SK-N-SH (cell line): ENCODE measurements around the gene PPP1R15B. TPM values are rescaled to one million over a fixed set of nuclear protein-coding genes. Genes with fewer than 3 reads are reported as not detected.

Experiments used
- CTCF ChIA-PET: fragments of 300-600, 350-600 bp; formaldehyde crosslinking; extraction: SDS; loops from one replicate; lab custom pipeline; 2021; lab: Yijun Ruan, JAX
- POLR2A ChIA-PET: fragments of 350-600 bp; sonication (Branson Sonifier 250); formaldehyde crosslinking; extraction: SDS; loops from one replicate; lab custom pipeline; 2020; ENCODE audit warnings: antibody characterized with exemption, inconsistent platforms; lab: Yijun Ruan, JAX
- DNase-seq: peaks from one replicate; pipeline ENCODE4 v3.0.0; 2012
- H2AFZ ChIP-seq: fragments of 200-600 bp; sonication (generic); 2 replicates; pipeline ENCODE4 v1.8.1; 2016; ENCODE audit warnings: antibody characterized with exemption, mild to moderate bottlenecking, low read depth
- H3F3A ChIP-seq: fragments of 200-600 bp; sonication (generic); replicated peaks from 2 replicates; pipeline ENCODE3; 2016; ENCODE audit warnings: antibody characterized with exemption, mild to moderate bottlenecking; ENCODE audit not compliant: insufficient read depth
- H3K27ac ChIP-seq, 2 experiments: fragments of 200-500 bp in 1 of 2; fragments of 200-600 bp in 1 of 2; sonication (Bioruptor generic) in 1 of 2; sonication (generic), shearing (Covaris generic) in 1 of 2; 2 replicates each; pipeline versions ENCODE4 v1.5.1 to v1.6.1; 2014 to 2016; ENCODE audit warnings: low read depth in 2 of 2, inconsistent platforms in 1 of 2, low read length in 1 of 2, mild to moderate bottlenecking in 1 of 2, mixed read lengths in 1 of 2
- H3K27me3 ChIP-seq: fragments of 200-600 bp; sonication (generic), shearing (Covaris generic); 2 replicates; pipeline ENCODE4 v1.6.1; 2016; ENCODE audit warnings: mixed run types; ENCODE audit not compliant: insufficient read depth
- H3K36me3 ChIP-seq, 2 experiments: fragments of 200-500 bp in 1 of 2; fragments of 200-600 bp in 1 of 2; sonication (Bioruptor generic) in 1 of 2; sonication (generic) in 1 of 2; replicated peaks in 1 of 2; 2 replicates each; pipeline versions ENCODE3 to v1.5.1; 2014 to 2016; ENCODE audit warnings: low read length in 1 of 2, mild to moderate bottlenecking in 1 of 2; ENCODE audit not compliant: insufficient read depth in 2 of 2, control insufficient read depth in 1 of 2
- H3K4me1 ChIP-seq, 2 experiments: fragments of 200-500 bp in 1 of 2; fragments of 200-600 bp in 1 of 2; sonication (Bioruptor generic) in 1 of 2; sonication (generic), shearing (Covaris generic) in 1 of 2; 2 replicates each; pipeline versions ENCODE4 v1.5.1 to v1.6.1; 2014 to 2016; ENCODE audit warnings: low read depth in 1 of 2, low read length in 1 of 2, mixed run types in 1 of 2; ENCODE audit not compliant: insufficient read depth in 2 of 2, control insufficient read depth in 1 of 2
- H3K4me2 ChIP-seq: fragments of 200-600 bp; sonication (generic), shearing (Covaris generic); 2 replicates; pipeline ENCODE4 v1.6.1; 2017; ENCODE audit warnings: mixed run types
- H3K4me3 ChIP-seq, 2 experiments: fragments of 200-500 bp in 1 of 2; fragments of 200-600 bp in 1 of 2; sonication (Bioruptor generic) in 1 of 2; sonication (generic), shearing (Covaris generic) in 1 of 2; 2 replicates each; pipeline versions ENCODE4 v1.5.1 to v1.8.1; 2014 to 2016; ENCODE audit warnings: low read depth in 2 of 2, inconsistent platforms in 1 of 2, low read length in 1 of 2, mild to moderate bottlenecking in 1 of 2, mixed read lengths in 1 of 2, moderate library complexity in 1 of 2
- H3K79me2 ChIP-seq: fragments of 200-600 bp; sonication (generic); 2 replicates; pipeline ENCODE4 v1.8.1; 2017; ENCODE audit warnings: mild to moderate bottlenecking; ENCODE audit not compliant: insufficient read depth
- H3K9ac ChIP-seq: fragments of 200-600 bp; sonication (generic); 2 replicates; pipeline ENCODE4 v1.6.1; 2017; ENCODE audit warnings: mixed run types
- H3K9me2 ChIP-seq: fragments of 200-600 bp; sonication (generic); 2 replicates; pipeline ENCODE4 v1.6.1; 2017; ENCODE audit warnings: mixed run types
- H3K9me3 ChIP-seq: fragments of 200-600 bp; sonication (generic); 2 replicates; pipeline ENCODE4 v1.6.1; 2017; ENCODE audit warnings: mixed run types, mild to moderate bottlenecking, moderate library complexity
- H4K20me1 ChIP-seq: fragments of 200-600 bp; sonication (generic); 2 replicates; pipeline ENCODE4 v1.6.1; 2017; ENCODE audit warnings: mild to moderate bottlenecking, mixed run types; ENCODE audit not compliant: insufficient read depth
- EZH2phosphoT487 ChIP-seq: fragments of 200-600 bp; sonication (generic); IDR thresholded peaks from 2 replicates; pipeline ENCODE4 v1.6.1; 2017; ENCODE audit warnings: low read depth, mixed run types, mild to moderate bottlenecking, antibody characterized with exemption, moderate library complexity, borderline replicate concordance
- FOXM1 ChIP-seq: IDR thresholded peaks from 2 replicates; pipeline ENCODE4 v1.4.0; 2012; ENCODE audit warnings: low read depth, mild to moderate bottlenecking
- IRF3 ChIP-seq: fragments of 150-350 bp; IDR thresholded peaks from 2 replicates; pipeline ENCODE4 v1.6.1; 2016; ENCODE audit warnings: mild to moderate bottlenecking, low read depth, low read length
- NFIC ChIP-seq: IDR thresholded peaks from 2 replicates; pipeline ENCODE4 v1.4.0; 2012; ENCODE audit warnings: borderline replicate concordance
- SMC3 ChIP-seq: IDR thresholded peaks from 2 replicates; pipeline ENCODE4 v1.6.1; 2012; ENCODE audit warnings: low read depth, low read length, improper control_type of control experiment
- ZBTB33 ChIP-seq: IDR thresholded peaks from 2 replicates; pipeline ENCODE4 v1.4.0; 2012; ENCODE audit warnings: low read depth, borderline replicate concordance
- WGBS: methylation state at CpG from one replicate; pipeline ENCODE4 v1.1.6; 2017; ENCODE audit warnings: low lambda C conversion rate; 5-methylcytosine and 5-hydroxymethylcytosine counted together
- polyA plus RNA-seq, 3 experiments: library from polyadenylated mRNA; depleted of rRNA; stranded (reverse); fragments of >200 nt; gene quantifications; 2 replicates each; pipeline ENCODE4 v1.2.3, GENCODE V29; 2012
- TF ChIP-seq, protein P1 (sequence below): IDR thresholded peaks from 2 replicates; pipeline ENCODE4 v1.4.0; 2012; ENCODE audit warnings: low read depth
- TF ChIP-seq, protein P2 (sequence below): IDR thresholded peaks from 2 replicates; pipeline ENCODE4 v1.4.0; 2012; ENCODE audit warnings: low read depth, borderline replicate concordance

PPP1R15B gene
- polyA plus RNA-seq, 1 of the 3 experiments (the other 2 are of a cell fraction): 12.1 TPM

- no peak overlapping the region for H3K9ac ChIP-seq
- CTCF ChIA-PET: interaction anchor here (0.6 to 4.3 kb wide), 6 partner anchors 10 to 46 kb away, joined by 3 to 21 read pairs (median 6); no protein-coding TSS in a partner anchor
- no peaks in the 10 kb centered on the region for H3K9me2 ChIP-seq
- POLR2A ChIA-PET: no interaction called here
- H3K36me3 ChIP-seq: peaks cover 0 to 22% of the 10 kb centered on the region in 2 experiments
- TF ChIP-seq FOXM1: no peak
- no peak overlapping the region for H3K27ac ChIP-seq
- no peaks in the 10 kb centered on the region for H4K20me1 ChIP-seq
- no peaks in the 10 kb centered on the region for H3K79me2 ChIP-seq
- no peaks in the 10 kb centered on the region; a peak in 1 of 4 replicates for H3K4me1 ChIP-seq
- no peaks in the 10 kb centered on the region for H3K9me3 ChIP-seq
- no peak overlapping the region for H2AFZ ChIP-seq
- DNase-seq: no peak
- no peak overlapping the region for H3K4me3 ChIP-seq
- no peaks in the 10 kb centered on the region for H3F3A ChIP-seq
- no peak overlapping the region for H3K4me2 ChIP-seq
- WGBS: 79% methylated on average over 8 of the region's 11 CpGs
- H3K27me3 ChIP-seq: no peaks in the 10 kb centered on the region
Measured at GRCh38 chr1:204456826-204457442, 45.3 kb upstream of the PPP1R15B start.

GRCh38 chr1:204455831-204456145 lies 44.2 kb upstream of the PPP1R15B start:
- Histone ChIP-seq H3F3A (no peaks in the 10 kb centered on the region), H3K79me2 (no peaks in the 10 kb centered on the region), H3K36me3 (peaks cover 0 to 25% of the 10 kb centered on the region in 2 experiments), H3K4me1 (no peaks in the 10 kb centered on the region; a peak in 2 of 4 replicates), H3K9ac (no peak overlapping the region), H3K27ac (no peak overlapping the region), H4K20me1 (no peaks in the 10 kb centered on the region), H3K9me3 (no peaks in the 10 kb centered on the region), H3K27me3 (no peaks in the 10 kb centered on the region), H3K4me3 (no peak overlapping the region), H3K9me2 (no peaks in the 10 kb centered on the region), H2AFZ (no peak overlapping the region), H3K4me2 (no peak overlapping the region)
- POLR2A ChIA-PET: no interaction called here
- no peak for DNase-seq
- CTCF ChIA-PET: interaction anchor here (1.5 to 4.3 kb wide), 3 partner anchors 9 to 48 kb away, joined by 6 to 21 read pairs (median 20); no protein-coding TSS in a partner anchor
- 83% methylated on average over 4 of the region's 9 CpGs for WGBS
- TF ChIP-seq, protein P1, sequence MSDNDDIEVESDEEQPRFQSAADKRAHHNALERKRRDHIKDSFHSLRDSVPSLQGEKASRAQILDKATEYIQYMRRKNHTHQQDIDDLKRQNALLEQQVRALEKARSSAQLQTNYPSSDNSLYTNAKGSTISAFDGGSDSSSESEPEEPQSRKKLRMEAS: no peak
- no peak for TF ChIP-seq IRF3
- no peak for TF ChIP-seq NFIC
- no peak for TF ChIP-seq ZBTB33
- no peak for TF ChIP-seq EZH2phosphoT487
- no peak for TF ChIP-seq SMC3
- TF ChIP-seq, protein P2, sequence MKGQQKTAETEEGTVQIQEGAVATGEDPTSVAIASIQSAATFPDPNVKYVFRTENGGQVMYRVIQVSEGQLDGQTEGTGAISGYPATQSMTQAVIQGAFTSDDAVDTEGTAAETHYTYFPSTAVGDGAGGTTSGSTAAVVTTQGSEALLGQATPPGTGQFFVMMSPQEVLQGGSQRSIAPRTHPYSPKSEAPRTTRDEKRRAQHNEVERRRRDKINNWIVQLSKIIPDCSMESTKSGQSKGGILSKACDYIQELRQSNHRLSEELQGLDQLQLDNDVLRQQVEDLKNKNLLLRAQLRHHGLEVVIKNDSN: no peak
